Dedifferentiated amniotic fluid mesenchymal stem cell (primary cell): ENCODE data around the gene PCDHGA5.
"Not testable (repeated sequence)": the region's sequence is repeated elsewhere in the genome, so short reads cannot be mapped to it uniquely, and the experiment has no call there.

Source experiments
- DNase-seq: peaks from one replicate; pipeline ENCODE4 v3.0.0-alpha.2; 2016; ENCODE audit errors: extremely low spot score

PCDHGA5 gene

GRCh38 chr5:141363952-141364660 is at the start of gene PCDHGA5:
Gene PCDHGA5, plus strand, starts transcription at chr5:141364162. Its CDS starts 169 bp downstream, at chr5:141364331.
- DNase-seq, result no peak

GRCh38 chr5:141316963-141317362 is 47.0 kb upstream of the PCDHGA5 start:
- not testable (repeated sequence) for DNase-seq

DNA sequence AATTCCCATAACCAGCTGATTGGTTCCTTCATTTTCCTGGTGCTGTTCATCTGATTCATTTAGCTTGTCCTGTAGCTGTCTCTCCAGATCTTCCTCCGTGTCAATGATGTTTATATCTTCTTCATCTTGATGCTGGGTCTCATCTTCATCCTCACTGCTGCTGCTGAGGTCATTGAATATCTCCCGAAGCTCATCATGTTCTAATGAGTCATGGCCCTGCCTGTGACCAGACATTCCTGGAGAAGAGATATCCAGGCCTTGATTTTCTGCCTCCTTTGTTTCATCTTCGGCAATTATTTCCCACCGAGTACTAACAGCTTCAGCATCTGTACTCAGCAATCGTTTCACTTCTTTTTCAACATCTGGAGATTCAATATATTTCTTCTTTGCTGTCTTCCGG is 44.8 kb upstream of the PCDHGA5 start:
- no peak for DNase-seq

DNA sequence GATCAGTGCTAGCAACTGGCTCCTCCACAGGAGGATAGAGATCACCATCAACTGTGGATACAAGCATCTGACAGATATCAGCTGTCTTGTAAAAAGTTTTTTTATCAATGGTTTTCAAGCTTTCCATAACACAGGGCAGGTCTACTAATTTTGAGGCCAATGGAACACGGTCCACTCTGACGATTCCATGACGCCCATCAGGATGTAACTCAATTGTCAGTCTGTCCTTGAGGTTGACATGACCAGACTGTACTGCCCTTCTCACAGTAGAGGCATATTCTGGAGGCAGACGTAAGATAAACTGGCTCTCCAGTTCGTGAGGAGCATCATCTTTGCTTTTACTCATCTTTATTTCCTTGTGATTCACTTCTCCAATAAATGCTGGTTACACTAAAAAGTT is 44.3 kb upstream of the PCDHGA5 start:
- DNase-seq, result no peak

DNA sequence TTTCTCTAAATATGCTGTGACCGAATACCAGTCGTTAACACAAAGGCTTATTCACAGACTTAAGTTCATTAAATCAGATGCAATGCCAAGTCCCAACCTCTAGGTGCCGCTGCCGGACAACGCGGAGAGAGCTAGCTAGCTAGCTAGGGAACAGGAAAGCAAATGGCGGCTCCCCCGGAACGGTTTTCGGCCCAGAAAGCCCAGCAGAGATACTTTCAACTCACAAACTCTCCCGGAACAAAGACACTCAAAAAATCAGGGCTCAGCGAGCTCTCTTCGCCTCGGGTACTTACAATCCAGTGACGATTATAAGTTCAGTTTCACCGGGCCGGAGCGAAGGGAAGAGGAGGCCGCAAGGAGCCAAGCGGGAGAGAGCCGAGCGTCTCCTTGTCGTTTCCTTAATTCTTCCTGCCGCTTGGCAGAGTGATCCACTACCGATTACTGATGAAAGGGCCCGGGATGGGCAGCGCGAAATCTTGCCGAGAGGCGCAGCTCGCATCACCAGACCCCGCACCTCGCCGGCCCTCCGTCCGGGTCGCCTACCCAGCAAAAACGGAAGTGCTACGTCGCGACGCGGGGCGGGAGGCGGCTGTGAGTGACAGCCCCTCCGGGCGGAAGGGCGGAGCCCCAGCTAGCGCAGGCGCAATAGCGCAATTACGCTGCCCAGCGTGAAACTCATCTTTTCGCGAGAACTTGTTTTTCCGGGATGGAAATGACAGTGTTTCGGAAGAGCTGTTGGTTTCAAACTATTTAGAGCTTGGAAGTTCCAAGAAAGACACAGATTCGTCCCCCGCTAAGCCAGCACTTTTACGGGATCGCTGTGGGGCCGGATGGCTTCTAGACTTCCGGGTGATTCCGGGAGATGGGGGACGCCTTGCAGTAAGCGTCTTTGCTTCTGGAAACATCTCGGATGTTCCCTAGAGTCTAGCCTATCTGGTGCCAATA is 43.5 kb upstream of the PCDHGA5 start, which contains the start of gene TAF7:
Gene TAF7, minus strand, starts transcription at position 560 of the 945 bp plus-strand sequence. CDS start 740 bp downstream, outside the sequence.
- peak; percentile 97 for DNase-seq

- DNase-seq, result no peak
These were observed 41.7 kb upstream of the PCDHGA5 start for GRCh38 chr5:141322261-141322660.

DNA sequence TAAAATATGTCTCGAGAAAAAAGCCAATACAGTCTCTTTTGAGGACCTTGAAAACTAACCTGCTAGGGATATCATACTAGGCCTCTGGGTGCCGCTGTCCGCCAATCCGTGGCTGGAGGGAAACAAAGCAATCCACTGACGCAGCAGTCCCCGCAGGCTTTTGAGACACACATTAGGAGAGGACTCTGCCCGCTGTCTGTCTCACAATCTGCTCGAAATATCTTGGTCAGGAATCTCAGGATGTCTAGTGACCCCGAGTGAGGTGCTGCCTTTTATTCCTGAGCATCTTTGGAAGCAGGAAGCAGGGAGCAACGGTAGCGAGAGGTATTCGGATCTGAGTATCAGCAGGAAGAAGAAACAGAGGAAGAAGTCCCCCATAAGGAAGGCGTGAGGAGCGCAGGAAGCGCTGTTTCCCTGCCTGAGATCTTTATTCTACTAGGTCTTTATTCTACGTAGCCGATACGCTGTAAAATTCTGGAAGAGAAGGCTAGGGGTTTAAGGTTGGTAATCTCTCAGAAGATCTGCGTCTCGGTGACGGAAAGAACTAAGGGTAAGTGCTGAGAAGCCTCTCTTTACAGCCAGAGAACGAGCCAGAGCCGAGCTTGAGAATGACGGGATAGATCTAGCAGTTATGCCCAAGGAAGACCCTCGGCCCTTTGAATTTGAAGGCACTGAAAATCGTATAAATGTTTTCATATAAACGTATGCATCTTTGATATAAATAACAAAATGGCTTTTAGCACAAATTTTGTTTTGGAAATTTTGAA is 37.7 kb upstream of the PCDHGA5 start:
- DNase-seq, result peak; percentile 82

DNA sequence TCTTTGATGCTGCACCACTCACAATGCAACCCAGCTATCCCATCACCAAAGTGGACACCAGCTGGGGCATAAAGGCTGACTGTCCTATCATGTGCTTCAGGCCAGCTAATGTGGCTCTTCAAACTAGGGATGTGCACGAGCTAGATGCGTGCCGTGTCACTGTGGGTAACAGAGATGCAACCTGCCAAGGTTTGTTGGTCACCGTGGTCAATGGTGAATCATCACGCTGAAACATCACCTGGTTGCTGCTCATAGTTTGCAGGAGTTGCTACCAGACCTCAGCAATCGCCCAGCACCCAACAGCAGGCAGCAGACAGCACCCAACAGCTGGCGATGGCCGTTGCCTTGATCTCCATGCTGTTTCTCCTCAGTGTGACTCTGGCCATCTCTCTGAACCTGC is 35.7 kb upstream of the PCDHGA5 start:
- no peak for DNase-seq

DNA sequence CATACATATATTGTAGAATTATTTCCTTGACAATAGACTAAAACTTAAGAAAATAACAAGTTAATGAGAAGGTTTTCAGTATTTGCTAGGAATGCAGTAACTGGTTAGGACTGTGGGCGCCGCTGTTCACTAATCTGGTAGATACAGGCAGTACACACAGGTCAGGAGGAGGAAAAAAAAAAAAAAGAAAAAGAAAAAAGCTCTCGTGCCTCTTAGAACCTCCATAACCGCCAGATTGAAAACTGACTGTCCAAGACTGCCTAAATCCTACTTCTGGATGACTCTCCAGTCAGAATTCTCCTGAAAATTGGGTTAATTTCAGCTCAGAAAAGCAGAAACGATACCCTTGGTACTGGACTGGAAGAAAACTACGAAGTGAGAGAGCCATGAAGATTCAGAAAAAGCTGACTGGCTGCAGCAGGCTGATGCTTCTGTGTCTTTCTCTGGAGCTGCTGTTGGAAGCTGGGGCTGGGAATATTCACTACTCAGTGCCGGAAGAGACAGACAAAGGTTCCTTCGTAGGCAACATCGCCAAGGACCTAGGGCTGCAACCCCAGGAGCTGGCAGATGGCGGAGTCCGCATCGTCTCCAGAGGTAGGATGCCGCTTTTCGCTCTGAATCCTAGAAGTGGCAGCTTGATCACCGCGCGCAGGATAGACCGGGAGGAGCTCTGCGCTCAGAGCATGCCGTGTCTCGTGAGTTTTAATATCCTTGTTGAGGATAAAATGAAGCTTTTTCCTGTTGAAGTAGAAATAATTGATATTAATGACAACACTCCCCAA is 33.5 kb upstream of the PCDHGA5 start, which contains the start of gene PCDHGA1:
Gene PCDHGA1, plus strand, starts transcription at position 216 of the 782 bp plus-strand sequence.
- peak; percentile 31 for DNase-seq

GRCh38 chr5:141332571-141332970 is 31.4 kb upstream of the PCDHGA5 start:
- not testable (repeated sequence) for DNase-seq

DNA sequence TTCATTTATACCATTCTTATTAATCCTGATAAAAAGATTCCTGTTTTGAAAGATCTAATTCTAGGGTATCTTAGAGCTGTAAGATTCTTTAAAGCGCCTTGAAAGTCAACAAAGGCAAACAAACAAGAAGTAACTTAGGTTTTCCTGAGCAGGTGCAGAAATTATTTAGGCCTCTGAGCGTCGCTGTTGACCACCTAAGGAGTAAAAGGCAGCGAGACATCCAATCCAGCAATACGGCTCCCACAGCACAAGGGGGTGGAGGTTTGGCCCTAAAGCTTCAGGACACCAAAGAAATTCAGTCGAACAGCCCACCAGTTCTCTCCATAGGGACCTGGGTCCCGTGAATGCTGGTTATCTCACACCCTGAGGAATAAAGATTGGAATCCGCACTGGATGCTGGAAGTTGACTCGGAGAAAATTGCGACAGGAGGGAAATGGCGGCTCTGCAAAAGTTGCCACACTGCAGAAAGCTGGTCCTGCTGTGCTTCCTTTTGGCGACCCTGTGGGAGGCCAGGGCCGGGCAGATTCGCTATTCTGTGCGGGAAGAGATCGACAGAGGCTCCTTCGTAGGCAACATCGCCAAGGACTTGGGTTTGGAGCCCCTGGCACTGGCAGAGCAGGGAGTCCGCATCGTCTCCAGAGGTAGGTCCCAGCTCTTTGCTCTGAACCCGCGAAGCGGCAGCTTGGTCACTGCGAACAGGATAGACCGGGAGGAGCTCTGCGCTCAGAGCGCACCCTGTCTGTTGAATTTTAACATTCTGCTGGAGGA is 25.2 kb upstream of the PCDHGA5 start, which contains the start of gene PCDHGA2:
Gene PCDHGA2, plus strand, starts transcription at position 223 of the 769 bp plus-strand sequence.
- no peak for DNase-seq

GRCh38 chr5:141340781-141341354 is 23.1 kb upstream of the PCDHGA5 start:
- DNase-seq, result not testable (repeated sequence)

DNA sequence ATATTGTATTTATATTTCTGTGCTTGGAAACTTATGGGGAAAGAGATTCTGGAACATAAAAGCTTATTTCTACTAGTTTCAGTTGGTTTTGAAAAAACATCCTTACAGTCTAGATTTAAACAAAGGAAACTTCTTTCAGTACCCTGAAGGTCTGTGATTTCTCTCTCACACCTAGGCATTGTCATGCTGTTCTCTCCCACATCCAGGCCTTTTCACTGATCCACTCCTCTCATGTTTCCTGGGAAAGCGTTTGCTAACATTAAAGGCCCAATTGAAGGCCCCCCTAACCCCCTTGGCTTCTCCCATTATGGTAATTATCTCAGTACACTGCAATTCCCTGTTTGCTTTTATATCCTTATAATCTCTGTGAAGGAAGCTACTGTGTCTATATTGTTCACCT is 21.2 kb upstream of the PCDHGA5 start:
- no peak for DNase-seq

DNA sequence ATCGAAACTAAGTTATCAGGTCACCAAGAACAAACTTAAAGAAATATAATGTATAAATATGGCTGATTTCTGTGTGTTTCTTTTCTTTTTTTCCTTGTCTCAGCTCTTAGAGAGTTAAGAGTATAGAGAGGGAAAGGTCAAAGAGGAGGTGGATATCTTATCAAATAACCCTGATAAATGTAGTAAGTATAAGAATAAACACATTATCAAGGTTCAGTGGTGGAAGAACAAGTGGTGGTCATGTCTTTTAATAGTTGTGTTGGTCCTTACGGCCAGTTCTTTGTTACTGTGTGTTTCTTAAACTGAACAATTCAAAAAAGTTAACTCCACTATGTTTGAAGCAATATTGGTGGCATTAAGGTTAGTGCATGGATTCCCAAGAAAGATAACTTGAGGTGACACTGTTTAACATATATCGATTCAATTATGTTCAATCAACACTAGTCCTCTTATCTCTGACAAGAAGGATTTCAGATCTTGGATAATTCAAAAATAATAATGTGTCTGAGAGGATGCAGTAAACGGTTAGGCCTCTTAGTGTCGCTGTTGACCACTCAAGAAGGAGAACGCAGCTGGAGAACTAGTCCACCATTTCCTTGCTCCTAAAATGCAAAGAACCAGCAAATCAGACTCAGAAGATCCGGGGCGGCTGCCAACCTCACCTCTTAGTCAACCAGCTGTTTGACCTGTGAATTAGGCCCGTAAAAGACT is 20.6 kb upstream of the PCDHGA5 start, which contains the start of gene PCDHGA3:
Gene PCDHGA3, plus strand, starts transcription at position 588 of the 711 bp plus-strand sequence. CDS start 205 bp downstream, outside the sequence.
- no peak for DNase-seq

DNA sequence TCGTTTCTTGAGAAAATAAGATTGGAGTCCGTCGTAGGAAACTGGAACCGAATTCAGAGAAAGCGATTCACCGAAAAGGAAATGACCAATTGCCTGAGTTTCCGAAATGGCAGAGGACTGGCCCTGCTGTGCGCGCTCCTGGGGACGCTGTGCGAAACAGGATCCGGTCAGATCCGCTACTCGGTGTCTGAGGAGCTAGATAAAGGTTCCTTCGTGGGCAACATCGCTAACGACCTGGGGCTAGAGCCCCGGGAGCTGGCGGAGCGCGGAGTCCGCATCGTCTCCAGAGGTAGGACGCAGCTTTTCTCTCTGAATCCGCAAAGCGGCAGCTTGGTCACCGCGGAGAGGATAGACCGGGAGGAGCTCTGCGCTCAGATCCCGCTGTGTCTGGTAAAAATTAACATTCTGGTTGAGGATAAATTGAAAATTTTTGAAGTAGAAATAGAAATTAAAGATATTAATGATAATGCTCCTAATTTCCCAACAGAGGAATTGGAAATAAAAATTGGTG is 20.0 kb upstream of the PCDHGA5 start:
- no peak for DNase-seq

DNA sequence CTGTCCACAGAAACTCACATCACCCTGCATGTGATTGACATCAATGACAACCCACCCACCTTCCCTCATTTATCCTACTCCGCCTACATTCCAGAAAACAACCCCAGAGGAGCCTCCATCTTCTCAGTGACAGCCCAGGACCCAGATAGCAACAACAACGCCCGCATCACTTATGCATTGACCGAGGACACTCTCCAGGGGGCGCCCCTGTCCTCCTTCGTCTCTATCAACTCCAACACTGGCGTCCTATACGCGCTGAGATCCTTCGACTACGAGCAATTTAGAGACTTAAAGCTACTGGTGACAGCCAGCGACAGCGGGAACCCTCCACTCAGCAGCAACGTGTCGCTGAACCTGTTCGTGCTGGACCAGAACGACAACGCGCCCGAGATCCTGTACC is 18.6 kb upstream of the PCDHGA5 start:
- no peak for DNase-seq

DNA sequence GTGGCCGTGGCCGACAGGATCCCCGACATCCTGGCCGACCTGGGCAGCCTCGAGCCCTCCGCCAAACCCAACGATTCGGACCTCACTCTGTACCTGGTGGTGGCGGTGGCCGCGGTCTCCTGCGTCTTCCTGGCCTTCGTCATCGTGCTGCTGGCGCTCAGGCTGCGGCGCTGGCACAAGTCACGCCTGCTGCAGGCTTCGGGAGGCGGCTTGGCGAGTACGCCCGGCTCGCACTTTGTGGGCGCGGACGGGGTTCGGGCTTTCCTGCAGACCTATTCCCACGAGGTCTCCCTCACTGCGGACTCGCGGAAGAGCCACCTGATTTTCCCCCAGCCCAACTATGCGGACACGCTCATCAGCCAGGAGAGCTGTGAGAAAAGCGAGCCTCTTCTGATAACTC is 17.9 kb upstream of the PCDHGA5 start:
- DNase-seq, result not testable (repeated sequence)

DNA sequence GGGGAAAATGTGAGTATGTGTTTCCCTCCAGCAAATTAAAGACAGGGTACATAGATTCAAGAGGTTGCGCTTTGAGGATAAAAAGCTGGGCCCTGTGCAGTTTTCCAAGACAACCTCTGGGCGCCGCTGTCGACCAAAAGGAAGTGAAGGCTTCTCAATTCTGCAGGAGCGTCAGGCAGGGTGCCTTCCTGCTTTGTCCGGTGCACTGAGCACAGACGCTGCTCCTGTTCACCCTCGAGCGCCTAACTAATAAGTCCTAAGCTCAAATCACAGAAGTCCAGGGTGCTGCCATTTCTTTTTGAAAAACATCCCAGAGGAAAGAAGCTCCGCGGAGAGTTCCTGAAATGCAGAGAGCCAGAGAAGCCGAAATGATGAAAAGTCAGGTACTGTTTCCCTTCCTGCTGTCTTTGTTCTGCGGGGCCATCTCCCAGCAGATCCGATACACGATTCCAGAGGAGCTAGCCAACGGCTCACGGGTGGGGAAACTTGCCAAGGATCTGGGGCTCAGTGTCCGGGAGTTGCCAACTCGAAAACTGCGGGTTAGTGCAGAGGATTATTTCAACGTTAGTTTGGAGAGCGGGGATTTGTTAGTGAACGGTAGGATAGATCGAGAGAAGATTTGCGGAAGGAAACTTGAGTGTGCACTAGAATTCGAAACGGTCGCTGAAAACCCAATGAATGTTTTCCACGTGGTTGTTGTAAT is 13.9 kb upstream of the PCDHGA5 start, which contains the start of gene PCDHGB1:
Gene PCDHGB1, plus strand, starts transcription at position 183 of the 703 bp plus-strand sequence. Its CDS starts 162 bp downstream, at position 345.
- peak; percentile 43 for DNase-seq
